Activated CD4-positive, alpha-beta memory T cell treated with anti-CD3 and anti-CD28 coated beads, Interleukin-2, amount 10 ng/mL, durations not matched to agents 7 days and 5 days (primary cell): Measurements from ENCODE around the gene PPFIA4. TPM values are rescaled to one million over a fixed set of nuclear protein-coding genes. Genes with fewer than 3 reads are reported as not detected.

Experiments used
- CTCF ChIA-PET: fragments of 350-600 bp; sonication (Branson Sonifier 250); formaldehyde crosslinking; loops from one replicate; lab custom pipeline; 2021; ENCODE audit warnings: antibody characterized with exemption, inconsistent platforms; lab: Charles Lee
- POLR2A ChIA-PET: fragments of 350-600 bp; sonication (Branson Sonifier 250); formaldehyde crosslinking; loops from one replicate; lab custom pipeline; 2021; ENCODE audit warnings: antibody characterized with exemption; lab: Charles Lee
- DNase-seq: peaks from one replicate; pipeline ENCODE4 v3.0.0-alpha.2; 2020
- H3K27ac Mint-ChIP-seq: one replicate; pipeline ENCODE4 v1.8.0; 2021; ENCODE audit warnings: mild to moderate bottlenecking, mixed read lengths
- H3K27me3 Mint-ChIP-seq: one replicate; pipeline ENCODE4 v1.8.0; 2021; ENCODE audit warnings: mixed read lengths
- H3K36me3 Mint-ChIP-seq: one replicate; pipeline ENCODE4 v1.8.0; 2021; ENCODE audit warnings: low read depth, mixed read lengths
- H3K4me1 Mint-ChIP-seq: one replicate; pipeline ENCODE4 v1.8.0; 2021; ENCODE audit warnings: mixed read lengths
- H3K4me3 Mint-ChIP-seq: one replicate; pipeline ENCODE4 v1.8.0; 2021; ENCODE audit warnings: mild to moderate bottlenecking, mixed read lengths
- H3K9me3 Mint-ChIP-seq: one replicate; pipeline ENCODE4 v1.8.0; 2021; ENCODE audit warnings: mixed read lengths
- total RNA-seq, 2 experiments: library from RNA; stranded (reverse); gene quantifications; one replicate each; pipeline ENCODE4 v1.2.3, GENCODE V29; 2021

Gene PPFIA4
- total RNA-seq, 2 experiments from 2014 or later = 28.9 to 29.3 TPM

GRCh38 chr1:203025686-203026030 lies 633 bp upstream of the PPFIA4 start:
- ChIA-PET CTCF (interaction anchor here (0.9 to 2.5 kb wide), 7 partner anchors 11 to 242 kb away, joined by 3 to 25 read pairs (median 4); no protein-coding TSS in a partner anchor), POLR2A (interaction anchor here (1.0 to 3.3 kb wide), 3 partner anchors 19 to 684 kb away, joined by 3 to 27 read pairs (median 3); partner anchors contain the start of genes TMEM183A and UBE2T)
- H3K4me3 Mint-ChIP-seq = peak overlapping the region; percentile 73
- peak overlapping the region; percentile 52 for H3K27ac Mint-ChIP-seq
- no peak for DNase-seq
- no peaks in the 10 kb centered on the region for H3K9me3 Mint-ChIP-seq
- peaks cover 14% of the 10 kb centered on the region for H3K27me3 Mint-ChIP-seq
- H3K36me3 Mint-ChIP-seq = peaks cover 45% of the 10 kb centered on the region
- H3K4me1 Mint-ChIP-seq = peaks cover 22% of the 10 kb centered on the region

- Mint-ChIP-seq H3K9me3 (no peaks in the 10 kb centered on the region), H3K36me3 (peaks cover 32% of the 10 kb centered on the region), H3K27ac (no peak overlapping the region), H3K4me1 (peaks cover 22% of the 10 kb centered on the region), H3K4me3 (peak overlapping the region; percentile 73), H3K27me3 (peaks cover 14% of the 10 kb centered on the region)
- DNase-seq = no peak
- CTCF ChIA-PET = interaction anchor here (0.9 to 2.5 kb wide), 5 partner anchors 13 to 240 kb away, joined by 3 to 25 read pairs (median 3); no protein-coding TSS in a partner anchor
- POLR2A ChIA-PET = interaction anchor here (1.0 to 3.3 kb wide), 4 partner anchors 20 to 685 kb away, joined by 3 to 27 read pairs (median 3); partner anchors contain the start of genes RABIF, TMEM183A and UBE2T
Observed at GRCh38 chr1:203026666-203027663, 674 bp downstream of the PPFIA4 start.

GRCh38 chr1:203028067-203028783 lies 1.9 kb downstream of the PPFIA4 start:
- ChIA-PET CTCF (interaction anchor here (1.5 to 3.7 kb wide), 3 partner anchors 11 to 188 kb away, joined by 3 to 27 read pairs (median 25); no protein-coding TSS in a partner anchor), POLR2A (interaction anchor here (1.4 to 1.6 kb wide), 2 partner anchors 22 to 139 kb away, joined by 3 to 5 read pairs; partner anchors contain the start of genes RABIF and TMEM183A)
- no peak overlapping the region for H3K27ac Mint-ChIP-seq
- H3K9me3 Mint-ChIP-seq = no peaks in the 10 kb centered on the region
- peaks cover 22% of the 10 kb centered on the region for H3K4me1 Mint-ChIP-seq
- H3K27me3 Mint-ChIP-seq = peaks cover 14% of the 10 kb centered on the region
- peak overlapping the region; percentile 73 for H3K4me3 Mint-ChIP-seq
- DNase-seq = no peak
- peaks cover 27% of the 10 kb centered on the region for H3K36me3 Mint-ChIP-seq

DNA sequence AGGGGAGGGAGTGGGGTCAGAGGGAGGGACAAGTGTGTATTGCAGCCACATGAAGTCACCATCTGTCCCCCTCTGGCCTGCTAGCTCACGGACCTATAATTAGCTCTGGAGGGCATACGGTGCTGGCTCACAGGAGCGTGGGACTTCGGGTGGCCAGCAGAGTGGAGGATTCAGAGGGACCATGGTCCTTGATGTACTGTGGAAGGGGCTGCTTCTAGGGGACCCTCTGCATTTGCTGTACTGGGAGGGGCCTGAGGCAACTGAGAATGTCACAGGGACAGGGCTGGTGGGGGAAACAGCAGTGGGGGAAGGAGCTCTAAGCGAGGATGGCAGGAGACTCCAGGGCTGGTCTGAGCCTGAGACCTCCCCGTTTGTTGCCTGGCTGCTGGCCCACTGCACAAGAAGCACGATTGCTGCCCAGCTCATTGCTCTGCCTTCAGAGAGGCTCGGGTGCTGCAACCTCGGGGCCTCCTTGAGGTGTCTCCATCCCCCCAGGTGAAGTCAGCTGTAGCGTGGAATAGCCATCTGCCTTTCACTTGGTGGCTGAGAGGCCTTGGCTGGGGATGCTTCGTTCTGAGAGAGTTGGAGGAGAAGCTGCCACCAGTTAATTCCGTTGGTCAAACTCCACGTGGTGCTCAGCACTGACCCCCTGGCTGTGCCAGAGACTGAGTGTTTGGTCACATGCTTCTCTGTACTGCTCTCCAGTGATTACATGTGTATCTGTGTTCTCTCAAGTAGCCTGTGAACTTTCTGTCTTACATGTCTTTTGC lies 2.7 kb downstream of the PPFIA4 start:
- H3K36me3 Mint-ChIP-seq = peaks cover 22% of the 10 kb centered on the region
- H3K4me1 Mint-ChIP-seq = peaks cover 22% of the 10 kb centered on the region
- DNase-seq = no peak
- ChIA-PET POLR2A (interaction anchor here (1.6 kb wide), 1 partner anchor 22 kb away, joined by 5 read pairs; the partner anchor contains the start of gene TMEM183A), CTCF (interaction anchor here (1.0 to 3.7 kb wide), 4 partner anchors 11 to 238 kb away, joined by 3 to 27 read pairs (median 4); no protein-coding TSS in a partner anchor)
- H3K27ac Mint-ChIP-seq = no peak overlapping the region
- no peak overlapping the region for H3K4me3 Mint-ChIP-seq
- no peaks in the 10 kb centered on the region for H3K9me3 Mint-ChIP-seq
- peaks cover 14% of the 10 kb centered on the region for H3K27me3 Mint-ChIP-seq

GRCh38 chr1:203031467-203031866 lies 5.2 kb downstream of the PPFIA4 start:
- no peak for DNase-seq
- H3K9me3 Mint-ChIP-seq = no peaks in the 10 kb centered on the region
- CTCF ChIA-PET = interaction anchor here (2.8 to 3.7 kb wide), 2 partner anchors 9 to 185 kb away, joined by 5 to 27 read pairs; no protein-coding TSS in a partner anchor
- H3K4me3 Mint-ChIP-seq = no peak overlapping the region
- H3K27me3 Mint-ChIP-seq = peaks cover 14% of the 10 kb centered on the region
- H3K27ac Mint-ChIP-seq = no peak overlapping the region
- H3K4me1 Mint-ChIP-seq = peaks cover 16% of the 10 kb centered on the region
- no peaks in the 10 kb centered on the region for H3K36me3 Mint-ChIP-seq
- POLR2A ChIA-PET = no interaction called here

DNA sequence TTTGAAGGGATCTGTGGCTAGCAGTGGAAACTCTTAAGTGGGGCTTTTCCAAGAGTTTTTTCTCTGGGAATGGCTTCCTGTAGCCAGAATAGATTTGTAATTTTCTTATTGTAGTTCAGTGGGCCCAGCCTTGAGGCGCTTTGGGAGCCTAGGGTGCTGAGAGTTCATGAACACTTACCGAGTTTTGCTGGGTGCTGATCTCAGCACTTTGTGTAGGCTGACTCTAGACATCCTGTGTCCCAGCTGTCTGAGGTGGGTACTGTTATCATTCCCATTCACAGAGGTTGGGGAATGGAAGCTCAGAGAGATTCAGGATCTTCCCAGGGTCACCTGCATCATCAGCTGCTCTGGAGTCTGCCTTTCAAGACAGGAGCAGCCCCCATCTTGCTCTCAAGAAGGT lies 7.0 kb downstream of the PPFIA4 start:
- H3K4me1 Mint-ChIP-seq = peaks cover 8% of the 10 kb centered on the region
- no peak for DNase-seq
- ChIA-PET POLR2A (interaction anchor here (1.5 kb wide), 1 partner anchor 26 kb away, joined by 5 read pairs; the partner anchor contains the start of gene TMEM183A), CTCF (interaction anchor here (1.8 kb wide), 1 partner anchor 139 kb away, joined by 10 read pairs; no protein-coding TSS in a partner anchor)
- H3K27ac Mint-ChIP-seq = no peak overlapping the region
- no peaks in the 10 kb centered on the region for H3K36me3 Mint-ChIP-seq
- no peak overlapping the region for H3K4me3 Mint-ChIP-seq
- H3K27me3 Mint-ChIP-seq = peaks cover 3% of the 10 kb centered on the region
- H3K9me3 Mint-ChIP-seq = no peaks in the 10 kb centered on the region

- POLR2A ChIA-PET = interaction anchor here (1.5 kb wide), 1 partner anchor 27 kb away, joined by 5 read pairs; the partner anchor contains the start of gene TMEM183A
- Mint-ChIP-seq H3K27me3 (no peaks in the 10 kb centered on the region), H3K36me3 (no peaks in the 10 kb centered on the region), H3K9me3 (no peaks in the 10 kb centered on the region), H3K4me3 (no peak overlapping the region), H3K4me1 (peaks cover 6% of the 10 kb centered on the region), H3K27ac (no peak overlapping the region)
- CTCF ChIA-PET = interaction anchor here (1.8 to 1.9 kb wide), 2 partner anchors 139 to 182 kb away, joined by 8 to 10 read pairs; no protein-coding TSS in a partner anchor
- no peak for DNase-seq
Observed at GRCh38 chr1:203033917-203034316, 7.6 kb downstream of the PPFIA4 start.

- Mint-ChIP-seq H3K36me3 (peaks cover 4% of the 10 kb centered on the region), H3K4me1 (peaks cover 10% of the 10 kb centered on the region), H3K9me3 (no peaks in the 10 kb centered on the region), H3K4me3 (no peak overlapping the region), H3K27ac (no peak overlapping the region), H3K27me3 (no peaks in the 10 kb centered on the region)
- DNase-seq = no peak
- ChIA-PET CTCF (interaction anchor here (1.8 to 1.9 kb wide), 2 partner anchors 138 to 182 kb away, joined by 8 to 10 read pairs; no protein-coding TSS in a partner anchor), POLR2A (interaction anchor here (1.5 kb wide), 1 partner anchor 28 kb away, joined by 5 read pairs; the partner anchor contains the start of gene TMEM183A)
Observed at GRCh38 chr1:203034422-203035110, 8.3 kb downstream of the PPFIA4 start.

DNA sequence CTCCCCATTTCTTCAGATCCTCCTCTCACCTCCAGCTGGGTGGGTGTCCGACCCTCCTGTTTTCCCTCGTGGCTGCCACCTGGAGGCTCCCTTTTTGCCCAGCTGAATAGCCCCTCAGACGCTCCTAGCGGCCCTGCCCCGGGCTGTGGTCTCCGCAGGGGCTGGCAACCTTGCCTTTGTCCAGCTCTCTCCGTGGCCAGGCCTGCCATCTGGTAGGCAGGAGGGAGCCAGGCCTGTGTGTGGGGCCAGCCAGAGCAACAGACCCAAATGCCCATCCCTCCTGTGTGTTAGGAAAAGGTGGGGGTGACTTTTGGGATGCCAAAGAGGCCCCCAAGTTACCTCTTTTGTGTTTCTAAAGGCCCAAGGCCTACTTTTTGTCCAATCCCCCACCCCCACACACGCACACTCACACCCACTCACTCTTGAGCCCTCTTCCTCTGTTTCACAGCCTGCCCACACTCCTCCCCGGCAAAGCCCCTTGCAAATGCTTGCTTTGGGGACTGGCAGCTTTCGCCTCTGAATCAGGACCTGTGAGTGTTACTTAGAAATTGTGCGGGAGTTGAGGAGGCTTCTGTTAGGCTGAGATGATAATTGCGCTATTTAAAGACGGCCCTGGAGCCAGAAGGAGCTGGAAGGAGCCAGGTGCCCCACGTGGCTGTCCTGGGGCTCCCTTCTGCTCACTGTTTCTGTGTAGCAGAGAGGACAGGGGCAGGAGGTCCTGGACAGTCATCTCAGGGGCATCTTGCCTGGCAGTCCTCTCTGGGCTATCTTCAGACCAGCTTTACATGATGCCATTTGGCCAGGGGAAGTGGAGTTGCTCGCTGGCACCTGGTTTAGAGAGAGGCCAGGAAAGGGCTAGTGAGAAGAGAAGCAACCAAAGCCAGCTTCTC lies 9.1 kb downstream of the PPFIA4 start:
- Mint-ChIP-seq H3K27ac (no peak overlapping the region), H3K9me3 (no peaks in the 10 kb centered on the region), H3K4me3 (no peak overlapping the region), H3K4me1 (peaks cover 10% of the 10 kb centered on the region), H3K36me3 (peaks cover 4% of the 10 kb centered on the region), H3K27me3 (no peaks in the 10 kb centered on the region)
- CTCF ChIA-PET = interaction anchor here (1.8 to 1.9 kb wide), 2 partner anchors 137 to 181 kb away, joined by 8 to 10 read pairs; no protein-coding TSS in a partner anchor
- DNase-seq = no peak
- POLR2A ChIA-PET = no interaction called here

DNA sequence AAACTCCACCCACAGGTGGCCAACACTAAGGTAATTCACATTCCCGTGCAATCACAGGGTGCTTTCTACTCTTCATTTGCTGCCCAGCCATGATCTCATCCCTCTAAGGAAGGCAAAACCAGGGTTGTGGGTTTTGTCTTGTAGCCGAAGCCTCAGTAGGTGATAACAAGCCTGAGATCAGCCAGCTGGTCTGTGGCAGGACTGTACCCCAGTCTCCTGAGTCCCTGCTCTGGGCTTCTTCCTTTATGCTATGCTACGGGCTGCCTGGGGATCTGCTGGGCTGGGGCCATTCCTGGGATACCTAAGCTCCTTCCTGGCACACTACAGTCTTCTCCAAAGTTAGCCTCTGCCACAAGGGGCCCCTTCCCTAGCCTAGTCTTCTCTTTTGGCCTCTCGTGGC lies 9.8 kb downstream of the PPFIA4 start:
- POLR2A ChIA-PET = no interaction called here
- Mint-ChIP-seq H3K27me3 (no peaks in the 10 kb centered on the region), H3K4me1 (peaks cover 10% of the 10 kb centered on the region)

More for the DNA sequence above, 9.8 kb downstream of the PPFIA4 start:
- CTCF ChIA-PET = interaction anchor here (1.0 kb wide), 1 partner anchor 180 kb away, joined by 3 read pairs; no protein-coding TSS in a partner anchor
- Mint-ChIP-seq H3K4me3 (no peak overlapping the region), H3K9me3 (no peaks in the 10 kb centered on the region), H3K36me3 (peaks cover 4% of the 10 kb centered on the region), H3K27ac (no peak overlapping the region)
- DNase-seq = no peak
